Erythroblast (primary cell): ENCODE measurements around the gene MS4A10.

ENCODE experiments used
- GATA1 ChIP-seq: IDR thresholded peaks from 2 replicates; pipeline ENCODE4 v1.6.1; 2011; ENCODE audit warnings: low read depth, mild to moderate bottlenecking, control low read depth, low read length, moderate library complexity
- POLR2A ChIP-seq: IDR thresholded peaks from 2 replicates; pipeline ENCODE4 v1.6.1; 2011; ENCODE audit warnings: mild to moderate bottlenecking, low read length

DNA sequence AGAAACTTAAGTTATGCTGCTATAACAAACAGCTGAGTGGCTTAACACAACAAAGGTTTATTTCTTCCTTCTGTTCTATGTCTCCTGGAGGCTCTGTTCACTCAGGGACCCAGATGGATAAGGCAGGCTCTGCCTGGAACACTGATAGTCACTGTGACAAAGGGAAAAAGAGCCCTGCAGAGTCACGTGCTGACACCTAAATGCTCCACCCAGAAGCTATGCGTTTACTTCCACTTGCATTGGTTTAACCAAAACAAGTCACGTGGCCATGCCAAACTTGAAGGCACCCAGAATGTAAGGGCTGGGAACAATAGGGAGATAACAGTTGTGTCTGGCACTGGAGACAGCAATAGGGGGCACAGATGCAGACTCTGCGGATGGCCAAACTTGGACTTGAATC lies 31.8 kb upstream of the MS4A10 start:
- TF ChIP-seq POLR2A = no peak
- no peak for TF ChIP-seq GATA1
